Measurements from ENCODE around the gene PCDHA4.
"Not testable (repeated sequence)": the region's sequence is repeated elsewhere in the genome, so short reads cannot be mapped to it uniquely, and the experiment has no call there.

- TF ChIP-seq CTCF, POLR2A (IDR thresholded peaks at IDR 0.05): not testable (repeated sequence)
Observed at GRCh38 chr5:140848139-140849102, 41.6 kb downstream of the PCDHA4 start, which contains the start of gene PCDHA9.

Measured in prostate gland (tissue), 2 donors.